Measurements from ENCODE around the gene HS6ST3.

HS6ST3 gene

DNA sequence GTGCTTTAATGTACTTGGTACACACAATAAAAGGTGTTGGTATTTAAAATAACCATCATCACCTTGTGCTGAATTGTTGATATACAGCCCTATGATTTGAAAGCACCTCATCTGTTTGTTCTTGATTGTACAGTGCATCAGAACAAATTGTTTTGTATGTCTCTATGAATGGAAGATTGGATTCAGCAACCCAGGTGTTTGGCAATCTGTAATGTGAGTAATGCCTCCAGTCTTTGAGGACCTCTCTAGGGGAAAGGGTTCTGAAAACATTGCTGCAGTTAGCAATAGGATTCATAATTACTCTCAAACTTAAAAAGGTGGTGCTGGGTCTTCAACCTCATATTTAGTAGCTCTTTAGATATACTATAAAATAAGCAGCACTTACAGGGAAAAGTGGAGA is 562.6 kb downstream of the HS6ST3 start:
- no peak for DNase-seq (ENCODE audit: low read depth)

GRCh38 chr13:96661612-96662011 is 571.7 kb downstream of the HS6ST3 start:
- no peak for DNase-seq (ENCODE audit: low read depth)

DNA sequence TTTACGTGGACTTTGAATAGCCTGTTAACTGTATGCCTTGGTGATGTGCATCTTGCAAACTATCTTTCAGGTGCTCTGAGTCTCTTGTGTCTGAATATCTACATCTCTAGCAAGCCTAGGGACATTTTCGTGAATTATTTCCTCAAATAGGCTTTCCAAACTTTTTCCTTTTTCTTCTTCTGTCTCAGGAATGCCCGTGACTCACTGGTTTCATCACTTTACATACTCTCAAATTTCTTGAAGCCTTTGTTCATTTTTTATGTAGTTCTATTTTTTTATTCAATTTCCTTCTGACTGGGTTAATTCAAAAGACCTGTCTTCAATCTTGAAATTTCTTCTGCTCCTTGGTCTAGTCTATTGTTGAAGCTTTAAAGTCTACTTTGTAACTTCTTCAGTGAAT is 572.1 kb downstream of the HS6ST3 start:
- no peak for DNase-seq (ENCODE audit: low read depth)

- DNase-seq (ENCODE audit: low read depth): no peak
Observed at GRCh38 chr13:96667294-96668018, 577.5 kb downstream of the HS6ST3 start.

- no peak for DNase-seq (ENCODE audit: low read depth)
Observed at GRCh38 chr13:96671073-96671472, 581.2 kb downstream of the HS6ST3 start.

GRCh38 chr13:96672016-96672415 is 582.1 kb downstream of the HS6ST3 start:
- DNase-seq (ENCODE audit: low read depth): no peak

DNA sequence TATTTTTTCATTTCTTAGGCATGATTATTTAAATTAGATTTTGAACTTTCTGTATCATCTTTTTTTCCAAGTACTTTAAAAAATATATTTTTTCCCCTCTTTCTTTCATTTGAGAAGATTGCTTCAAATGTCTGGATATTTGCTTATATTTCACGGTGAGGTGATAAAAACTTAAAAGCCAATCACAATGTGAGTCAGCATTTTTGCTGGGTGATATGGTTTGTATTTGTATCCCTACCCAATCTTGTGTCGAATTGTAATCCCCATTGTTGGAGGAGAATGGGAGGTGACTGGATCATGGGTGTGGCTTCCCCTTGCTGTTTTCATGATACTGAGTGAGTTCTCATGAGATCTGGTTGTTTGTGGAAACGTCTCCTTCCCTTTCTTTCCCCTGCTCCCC is 583.9 kb downstream of the HS6ST3 start:
- no peak for DNase-seq (ENCODE audit: low read depth)

DNA sequence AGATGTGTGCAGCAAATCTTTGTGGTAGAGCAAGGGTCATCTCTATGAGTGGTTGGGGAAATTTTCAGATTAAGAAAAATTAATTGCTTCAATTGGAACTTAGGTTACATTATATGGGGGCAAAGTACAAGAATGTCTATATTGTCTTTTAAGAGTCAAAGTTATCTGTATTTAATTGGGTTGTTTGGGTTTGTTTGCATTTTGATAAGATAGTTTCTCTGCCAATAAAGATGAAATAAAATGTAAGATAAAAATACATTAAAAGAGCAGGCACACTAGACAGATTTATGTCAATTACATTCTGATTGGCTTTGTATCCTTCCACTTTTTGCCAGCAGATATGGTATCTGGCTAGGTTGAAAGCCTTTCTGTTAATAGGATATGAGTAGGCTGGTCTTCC is 587.1 kb downstream of the HS6ST3 start:
- no peak for DNase-seq (ENCODE audit: low read depth)

DNA sequence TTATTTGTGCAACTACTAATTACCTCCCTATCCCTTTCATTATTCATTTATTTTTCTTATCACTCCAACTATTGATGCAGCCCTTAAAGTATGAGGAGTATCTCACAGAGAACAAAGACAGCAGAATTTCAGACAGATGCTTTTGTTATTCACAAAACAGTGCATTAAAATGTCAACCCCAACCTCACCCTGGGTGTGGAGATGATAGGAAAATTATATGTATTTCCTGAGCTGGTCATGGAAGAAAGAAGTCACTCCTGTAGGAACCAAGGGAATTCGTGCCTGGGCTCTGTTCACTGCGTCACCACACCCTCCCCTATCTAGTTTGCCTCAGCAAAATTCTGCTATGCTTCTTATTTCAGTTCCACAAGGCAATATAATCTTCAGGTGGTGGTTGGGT is 588.9 kb downstream of the HS6ST3 start:
- DNase-seq (ENCODE audit: low read depth): no peak

DNA sequence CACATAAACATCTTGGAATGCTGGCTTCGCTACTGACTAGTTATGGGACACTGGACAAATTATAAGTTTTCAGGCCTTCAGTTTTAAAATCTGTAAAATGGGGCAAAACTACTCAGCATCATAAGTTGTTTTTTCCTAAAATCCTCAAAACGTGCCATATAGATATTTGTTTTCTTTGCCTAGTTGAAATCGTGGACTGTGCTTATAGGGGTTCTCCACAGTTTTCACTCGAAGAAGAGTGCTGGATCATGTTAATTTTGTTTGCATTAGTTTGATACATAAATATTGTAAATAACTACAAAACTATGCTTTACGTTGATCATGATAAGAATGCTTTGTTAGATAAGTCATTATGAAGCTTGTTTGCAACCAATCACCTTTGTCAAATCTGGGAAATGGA is 591.0 kb downstream of the HS6ST3 start:
- no peak for DNase-seq (ENCODE audit: low read depth)

- DNase-seq (ENCODE audit: low read depth): no peak
Observed at GRCh38 chr13:96681766-96682165, 591.9 kb downstream of the HS6ST3 start.

GRCh38 chr13:96684469-96684868 is 594.6 kb downstream of the HS6ST3 start:
- DNase-seq (ENCODE audit: low read depth): no peak

- DNase-seq (ENCODE audit: low read depth): no peak
Observed at GRCh38 chr13:96684907-96685306, 595.0 kb downstream of the HS6ST3 start.

- DNase-seq (ENCODE audit: low read depth): no peak
Observed at GRCh38 chr13:96686286-96686685, 596.4 kb downstream of the HS6ST3 start.

DNA sequence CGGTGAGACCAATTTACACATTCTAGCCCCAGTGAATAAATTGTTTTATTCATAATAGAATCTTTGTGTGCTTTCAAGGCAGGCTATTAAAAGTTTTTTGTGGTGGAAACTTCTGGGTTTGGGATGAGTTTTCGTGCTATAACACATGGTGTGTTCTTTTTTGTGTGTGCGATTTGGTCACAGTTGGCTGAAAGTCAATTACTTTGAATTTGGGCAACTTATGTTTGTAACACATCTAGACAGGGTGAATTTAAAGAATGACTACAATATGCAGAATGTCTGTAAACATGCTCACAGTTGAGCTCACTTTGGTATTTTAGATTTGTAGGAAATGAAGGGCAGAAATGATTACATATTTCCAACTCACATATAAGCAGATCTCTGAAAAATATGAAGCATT is 597.3 kb downstream of the HS6ST3 start:
- DNase-seq (ENCODE audit: low read depth): no peak

GRCh38 chr13:96690998-96691397 is 601.1 kb downstream of the HS6ST3 start:
- no peak for DNase-seq (ENCODE audit: low read depth)

GRCh38 chr13:96696389-96696900 is 606.5 kb downstream of the HS6ST3 start:
- DNase-seq (ENCODE audit: low read depth): no peak

DNA sequence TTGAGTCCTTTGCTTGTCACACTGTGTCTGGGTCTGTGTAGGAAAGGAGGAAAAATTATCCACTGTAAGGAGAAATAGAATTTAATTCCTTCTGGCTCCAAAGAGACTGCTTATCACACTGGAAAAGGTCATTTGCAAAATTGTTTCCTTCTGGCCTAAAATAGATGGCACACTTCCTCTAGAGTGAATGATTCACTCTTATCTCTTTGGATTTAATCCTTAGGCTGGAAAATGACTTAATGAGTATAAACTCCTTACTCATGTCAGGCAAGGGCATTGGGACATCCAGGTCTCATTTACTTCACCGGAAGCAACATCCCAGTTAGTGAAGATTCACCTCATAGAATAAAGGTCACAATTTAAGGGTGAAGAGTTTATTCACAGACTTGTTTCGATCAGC is 610.8 kb downstream of the HS6ST3 start:
- no peak for DNase-seq (ENCODE audit: low read depth)

DNA sequence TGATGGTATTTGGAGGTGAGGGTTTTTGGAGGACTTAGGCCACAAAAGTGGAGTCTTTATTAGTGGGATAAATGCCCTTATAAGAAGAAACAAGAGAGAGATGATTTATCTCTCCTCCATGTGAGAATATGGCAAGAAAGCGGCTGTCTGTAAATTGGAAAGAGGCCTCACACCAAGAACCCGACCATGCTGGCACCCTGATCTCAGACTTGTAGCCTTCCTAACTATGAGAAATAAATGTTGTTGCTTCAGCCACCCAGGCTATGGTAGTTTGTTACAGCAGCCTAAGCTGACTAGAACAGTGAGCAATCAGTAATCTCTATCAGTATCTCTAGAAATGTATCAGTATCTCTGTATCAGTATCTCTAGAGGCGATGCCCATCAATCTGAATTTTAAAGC is 617.2 kb downstream of the HS6ST3 start:
- no peak for DNase-seq (ENCODE audit: low read depth)

- DNase-seq (ENCODE audit: low read depth): no peak
Observed at GRCh38 chr13:96710166-96710862, 620.4 kb downstream of the HS6ST3 start.

GRCh38 chr13:96720446-96720845 is 630.5 kb downstream of the HS6ST3 start:
- no peak for DNase-seq (ENCODE audit: low read depth)

- no peak for DNase-seq (ENCODE audit: low read depth)
Observed at GRCh38 chr13:96726651-96727050, 636.7 kb downstream of the HS6ST3 start.

DNA sequence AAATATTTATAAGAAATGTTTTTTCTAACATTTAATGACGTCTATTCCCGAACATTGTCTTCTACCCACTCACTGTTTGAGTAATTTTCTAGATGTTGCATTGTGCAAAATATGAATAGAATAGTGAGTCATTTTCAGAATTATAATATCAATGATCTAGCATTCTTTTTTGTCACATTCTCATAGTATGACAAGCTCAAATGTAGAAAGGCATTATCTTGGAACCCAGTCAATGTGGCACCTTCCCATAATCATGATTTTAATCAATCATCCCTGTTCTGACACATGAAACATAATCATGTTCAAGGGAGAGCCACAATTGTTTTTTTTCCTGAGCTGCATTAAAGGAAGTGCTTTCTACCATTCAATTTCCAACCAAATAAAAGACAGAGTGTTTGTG is 638.6 kb downstream of the HS6ST3 start:
- no peak for DNase-seq (ENCODE audit: low read depth)

DNA sequence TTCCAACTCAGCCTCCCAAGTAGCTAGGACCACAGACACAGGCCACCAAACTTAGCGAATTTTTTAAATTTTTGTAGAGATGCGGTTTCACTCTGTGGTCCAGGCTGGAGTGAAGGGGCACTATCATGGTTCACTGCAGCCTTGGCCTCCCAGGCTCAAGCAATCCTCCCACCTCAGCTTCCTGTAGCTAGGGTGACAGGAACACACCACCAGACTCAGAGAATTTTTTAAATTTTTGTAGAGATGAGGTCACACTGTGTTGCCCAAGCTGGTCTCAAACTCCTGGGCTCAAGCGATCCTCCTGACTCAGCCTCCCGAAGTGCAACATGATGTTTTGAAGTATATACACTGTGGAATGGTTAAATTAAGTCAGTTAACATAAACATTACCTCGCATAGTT is 640.8 kb downstream of the HS6ST3 start:
- no peak for DNase-seq (ENCODE audit: low read depth)
